ENCODE measurements around the gene CNN1.
"Not testable (repeated sequence)": the region's sequence is repeated elsewhere in the genome, so short reads cannot be mapped to it uniquely, and the experiment has no call there.

The CNN1 gene

DNA sequence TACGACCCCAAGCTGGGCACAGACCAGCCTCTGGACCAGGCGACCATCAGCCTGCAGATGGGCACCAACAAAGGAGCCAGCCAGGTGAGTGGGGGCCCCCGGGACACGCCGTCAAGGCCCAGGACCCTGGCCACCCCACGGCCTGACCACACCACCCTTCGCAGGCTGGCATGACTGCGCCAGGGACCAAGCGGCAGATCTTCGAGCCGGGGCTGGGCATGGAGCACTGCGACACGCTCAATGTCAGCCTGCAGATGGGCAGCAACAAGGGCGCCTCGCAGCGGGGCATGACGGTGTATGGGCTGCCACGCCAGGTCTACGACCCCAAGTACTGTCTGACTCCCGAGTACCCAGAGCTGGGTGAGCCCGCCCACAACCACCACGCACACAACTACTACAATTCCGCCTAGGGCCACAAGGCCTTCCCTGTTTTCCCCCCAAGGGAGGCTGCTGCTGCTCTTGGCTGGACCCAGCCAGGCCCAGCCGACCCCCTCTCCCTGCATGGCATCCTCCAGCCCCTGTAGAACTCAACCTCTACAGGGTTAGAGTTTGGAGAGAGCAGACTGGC lies 10.8 kb downstream of the CNN1 start:
- TF ChIP-seq ZNF274 (IDR thresholded peaks at IDR 0.05; ENCODE audit: low read depth, low read length) = no peak

DNA sequence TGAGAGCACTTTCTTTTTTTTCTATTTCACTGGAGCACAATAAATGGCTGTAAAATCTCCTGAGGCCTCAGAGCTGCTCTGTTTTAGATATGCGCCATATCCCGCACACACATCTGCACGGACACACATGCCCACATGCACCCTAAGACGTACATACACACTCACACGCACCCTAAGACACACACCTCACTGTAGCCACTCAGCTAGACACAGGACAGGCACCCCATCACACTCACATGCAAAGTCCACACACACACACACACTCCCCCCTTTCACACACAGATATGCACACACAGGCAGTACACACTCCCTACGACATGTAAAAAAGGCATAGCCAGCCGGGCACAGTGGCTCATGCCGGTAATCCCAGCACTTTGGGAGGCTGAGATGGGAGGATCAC lies 11.6 kb downstream of the CNN1 start:
- no peak for TF ChIP-seq ZNF274 (IDR thresholded peaks at IDR 0.05; ENCODE audit: low read depth, low read length)
- no peak overlapping the region for H3K4me3 ChIP-seq (ENCODE audit: low read length)

More for the DNA sequence above, 10.8 kb downstream of the CNN1 start:
- H3K4me3 ChIP-seq (ENCODE audit: low read length) = no peak overlapping the region

DNA sequence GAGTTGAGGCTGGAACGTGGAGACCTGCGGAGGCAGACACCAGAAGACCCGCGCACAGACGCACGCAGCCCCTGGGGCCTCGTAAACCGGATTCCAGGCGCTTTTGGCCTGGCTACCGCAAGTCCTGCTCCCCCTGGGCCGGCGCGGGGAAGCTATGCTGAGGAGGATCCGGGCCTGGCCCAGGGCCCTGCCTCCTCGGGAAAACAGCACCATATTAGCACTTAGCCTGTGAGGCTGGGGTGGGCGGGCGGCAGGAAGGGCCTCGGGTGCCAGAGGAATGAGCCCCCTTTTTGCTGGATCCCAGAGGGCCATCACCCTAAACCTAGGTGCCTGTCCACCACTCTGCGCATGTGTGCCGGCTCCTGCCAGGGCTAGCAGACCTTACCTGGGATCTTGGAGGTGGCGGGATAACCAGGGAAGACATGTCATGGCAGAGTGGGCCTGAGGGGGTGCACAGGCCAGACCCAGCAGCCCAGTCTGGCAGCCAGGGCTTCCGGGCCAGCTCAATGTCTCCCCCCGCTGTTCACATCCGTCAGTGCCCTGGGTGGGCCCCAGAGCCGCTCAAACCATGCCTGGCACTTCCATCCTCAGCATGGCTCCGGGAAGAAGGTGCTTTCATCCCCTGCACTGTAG lies 13.1 kb downstream of the CNN1 start:
- no peak for TF ChIP-seq ZNF274 (IDR thresholded peaks at IDR 0.05; ENCODE audit: low read depth, low read length)
- no peak overlapping the region for H3K4me3 ChIP-seq (ENCODE audit: low read length)

DNA sequence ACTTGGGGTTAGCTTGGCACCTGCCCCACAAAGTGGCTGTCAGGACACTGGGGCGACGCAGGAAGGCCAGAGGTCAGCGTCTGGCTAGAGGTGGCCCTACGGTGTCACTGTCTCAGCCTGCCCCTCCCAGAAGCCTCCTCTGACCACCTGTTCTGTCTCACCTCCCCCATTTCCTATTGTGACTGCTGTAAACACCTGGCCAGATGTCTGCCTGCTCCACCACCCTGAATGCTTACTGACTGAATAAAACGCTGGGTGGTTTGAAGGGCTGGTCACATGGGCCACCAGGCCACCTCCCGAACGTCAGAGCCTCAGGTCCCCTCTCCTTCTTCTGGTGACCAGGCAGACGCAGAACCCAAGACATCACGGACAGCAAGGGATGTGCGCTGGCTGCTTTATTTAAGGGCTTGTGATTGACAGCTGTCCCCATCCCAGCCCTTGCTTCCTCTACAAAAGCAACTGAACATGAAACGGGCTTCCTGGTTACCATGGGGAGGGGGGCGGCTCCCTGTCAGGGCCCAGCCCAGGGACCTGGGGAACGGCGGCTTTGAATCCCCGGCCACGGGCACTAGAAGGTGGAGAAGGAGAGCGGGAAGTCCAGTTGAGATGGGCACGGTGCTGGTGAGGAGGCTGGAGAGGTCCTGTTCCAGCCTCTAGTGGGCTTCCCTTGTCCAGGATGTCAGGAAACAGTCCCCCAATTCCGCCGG lies 14.2 kb downstream of the CNN1 start:
- TF ChIP-seq ZNF274 (IDR thresholded peaks at IDR 0.05; ENCODE audit: low read depth, low read length) = no peak
- H3K4me3 ChIP-seq (ENCODE audit: low read length) = no peak overlapping the region

DNA sequence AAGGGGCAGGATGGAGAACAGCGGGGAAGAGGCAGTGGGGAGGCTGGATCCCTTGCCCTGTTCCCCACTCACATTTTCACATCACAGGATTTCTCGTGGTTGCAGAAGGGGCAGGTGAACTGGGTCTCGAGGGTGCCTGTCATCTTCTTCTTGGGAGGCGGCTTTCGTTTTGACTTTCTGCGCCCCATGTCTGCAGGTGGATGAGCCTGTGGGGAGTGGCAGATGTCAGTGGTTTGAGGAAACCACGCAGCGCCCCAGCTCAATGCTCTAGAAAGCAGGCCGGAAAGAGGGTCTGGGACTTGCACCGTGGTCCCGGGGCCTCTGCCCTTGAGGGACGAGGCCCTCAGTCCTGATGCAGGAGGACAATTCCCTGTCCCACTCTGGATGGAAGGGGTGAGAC lies 15.5 kb downstream of the CNN1 start:
- no peak for TF ChIP-seq ZNF274 (IDR thresholded peaks at IDR 0.05; ENCODE audit: low read depth, low read length)
- H3K4me3 ChIP-seq (ENCODE audit: low read length) = no peak overlapping the region

DNA sequence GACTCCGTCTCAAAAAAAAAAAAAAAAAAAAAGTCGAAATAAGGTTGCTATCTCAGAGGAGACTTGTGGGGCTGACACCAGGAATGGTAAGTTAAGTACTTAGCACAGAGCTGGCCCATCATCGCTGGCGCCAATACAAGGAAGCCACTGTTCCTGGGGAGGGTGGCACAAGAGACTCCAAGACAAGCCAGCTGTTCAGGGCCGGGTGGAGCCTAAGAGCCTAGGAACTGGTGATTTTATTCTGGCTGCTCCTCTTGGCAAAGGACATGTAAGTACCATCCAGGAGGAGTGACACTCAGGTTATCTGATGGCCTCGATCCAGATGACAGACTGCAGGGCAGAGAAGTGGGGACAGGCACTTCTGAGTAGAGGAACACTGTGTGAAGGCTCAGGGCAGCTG lies 16.6 kb downstream of the CNN1 start:
- no peak for TF ChIP-seq ZNF274 (IDR thresholded peaks at IDR 0.05; ENCODE audit: low read depth, low read length)
- no peak overlapping the region for H3K4me3 ChIP-seq (ENCODE audit: low read length)

DNA sequence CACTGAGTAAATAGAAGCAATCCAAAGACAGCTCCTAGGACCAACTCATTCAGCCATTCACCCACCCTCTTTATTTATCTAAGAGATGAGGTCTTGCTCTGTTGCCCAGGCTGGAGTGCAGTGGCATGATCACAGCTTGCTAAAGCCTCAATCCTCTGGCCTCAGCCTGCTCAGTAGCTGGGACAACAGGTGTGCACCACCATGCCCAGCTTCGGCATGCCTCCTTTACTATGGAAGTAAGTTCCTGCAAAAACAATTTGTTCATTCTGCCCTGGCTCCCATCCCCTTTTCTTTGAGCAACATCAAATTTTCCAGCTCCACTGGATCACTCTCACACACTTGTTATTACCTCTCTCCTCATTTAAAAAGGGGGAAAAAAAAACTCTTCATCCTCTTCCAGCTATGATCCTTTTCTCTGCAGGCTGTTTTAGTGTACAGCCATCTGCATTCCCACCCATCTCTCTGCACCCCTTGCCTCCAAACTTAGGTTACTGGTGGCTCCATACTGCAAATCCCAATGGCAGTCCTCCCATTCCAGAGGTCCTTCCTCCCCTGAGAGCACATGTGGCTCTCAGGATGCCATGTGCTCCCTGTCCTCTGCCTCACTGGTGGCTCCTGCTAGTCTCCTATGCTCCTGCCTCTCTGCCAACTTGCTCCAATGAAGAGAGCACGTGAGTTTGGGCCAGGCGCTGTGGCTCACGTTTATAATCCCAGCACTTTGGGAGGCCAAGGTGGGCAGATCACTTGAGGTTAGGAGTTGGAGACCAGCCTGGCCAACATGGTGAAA lies 18.2 kb downstream of the CNN1 start:
- H3K4me3 ChIP-seq (ENCODE audit: low read length) = no peak overlapping the region
- TF ChIP-seq ZNF274 (IDR thresholded peaks at IDR 0.05; ENCODE audit: low read depth, low read length) = no peak

DNA sequence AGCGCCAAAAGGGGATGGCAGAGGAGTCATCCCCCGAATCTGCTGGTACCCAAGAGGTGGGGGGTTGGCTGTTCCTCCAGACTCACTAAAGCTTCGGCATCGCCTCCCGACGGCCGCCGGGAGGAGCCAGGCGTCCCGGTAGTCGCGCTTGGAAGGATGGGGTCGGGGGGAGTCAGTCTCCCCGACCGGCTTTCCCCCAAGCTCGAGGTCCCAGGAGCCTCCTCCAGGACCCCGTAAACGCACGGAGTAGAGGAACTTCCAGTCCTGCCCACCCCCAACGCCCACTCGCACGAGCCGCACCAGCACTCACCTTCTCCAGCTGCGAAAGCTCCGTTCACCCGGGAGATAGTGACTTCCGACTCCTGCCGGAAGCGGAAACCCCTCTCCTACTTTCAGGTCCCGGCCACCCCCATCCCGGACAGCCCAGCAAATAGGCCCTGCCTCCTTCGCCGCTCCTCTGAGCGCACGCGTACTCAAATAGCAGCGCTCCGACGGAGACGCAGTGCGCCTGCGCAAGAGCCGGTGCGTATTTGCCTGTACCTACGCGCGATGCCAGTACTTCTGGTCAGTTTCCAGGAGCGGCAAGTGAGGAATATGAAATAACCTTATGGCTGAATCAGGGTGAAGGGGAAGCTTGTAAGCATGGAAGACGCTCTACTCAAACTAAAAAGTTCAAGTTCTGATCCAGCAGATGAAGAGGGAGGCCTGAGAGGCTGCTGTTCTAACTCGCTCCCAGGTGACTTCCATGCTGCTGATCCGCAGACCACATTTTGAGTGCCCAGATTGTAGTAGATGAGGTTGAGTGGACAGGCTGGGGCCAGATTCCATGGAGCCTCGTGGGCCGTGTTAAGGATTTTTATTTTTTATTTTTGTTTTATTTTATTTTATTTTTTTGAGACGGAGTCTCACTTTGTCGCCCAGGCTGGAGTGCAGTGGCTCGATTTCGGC lies 20.5 kb downstream of the CNN1 start, which contains the start of gene ELOF1:
ELOF1 (minus strand) TSS at position 350 of the 948 bp plus-strand sequence. CDS start 4,883 bp downstream, outside the sequence.
- peak within 1 kb of the TSS; percentile 98 for H3K4me3 ChIP-seq (ENCODE audit: low read length)
- no peak for TF ChIP-seq ZNF274 (IDR thresholded peaks at IDR 0.05; ENCODE audit: low read depth, low read length)

DNA sequence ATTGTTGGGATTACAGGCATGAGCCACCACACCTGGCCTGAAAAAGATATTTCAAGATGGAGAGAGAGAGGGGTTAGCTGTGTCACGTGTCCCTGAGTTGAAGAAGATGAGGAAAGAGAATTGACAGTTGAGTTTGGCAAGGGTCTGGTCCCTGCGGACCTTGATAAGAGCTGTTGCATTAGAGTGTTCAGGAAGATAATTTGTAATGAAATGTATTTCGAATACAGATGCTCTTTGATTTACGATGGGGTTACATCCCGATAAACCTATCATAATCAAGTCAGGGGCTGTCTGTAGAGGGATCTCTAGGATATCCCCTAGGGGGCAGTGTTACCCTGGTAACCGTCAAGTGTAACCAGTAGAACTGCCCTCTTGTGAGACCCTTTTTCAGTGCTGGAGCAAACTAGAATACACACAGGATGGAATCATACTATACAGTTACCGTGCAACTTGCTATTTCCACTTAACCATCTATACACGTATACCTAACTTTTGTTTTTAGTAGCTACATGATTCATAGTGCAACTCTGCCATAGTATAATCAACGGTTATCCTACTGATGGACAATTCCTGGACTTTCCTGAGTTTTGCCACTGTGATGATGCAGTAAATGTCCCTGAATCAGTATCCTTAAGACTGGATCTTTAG lies 21.9 kb downstream of the CNN1 start:
- H3K4me3 ChIP-seq (ENCODE audit: low read length) = peak overlapping the region; percentile 98; the same call in 1 of the 2 replicates
- no peak for TF ChIP-seq ZNF274 (IDR thresholded peaks at IDR 0.05; ENCODE audit: low read depth, low read length)

DNA sequence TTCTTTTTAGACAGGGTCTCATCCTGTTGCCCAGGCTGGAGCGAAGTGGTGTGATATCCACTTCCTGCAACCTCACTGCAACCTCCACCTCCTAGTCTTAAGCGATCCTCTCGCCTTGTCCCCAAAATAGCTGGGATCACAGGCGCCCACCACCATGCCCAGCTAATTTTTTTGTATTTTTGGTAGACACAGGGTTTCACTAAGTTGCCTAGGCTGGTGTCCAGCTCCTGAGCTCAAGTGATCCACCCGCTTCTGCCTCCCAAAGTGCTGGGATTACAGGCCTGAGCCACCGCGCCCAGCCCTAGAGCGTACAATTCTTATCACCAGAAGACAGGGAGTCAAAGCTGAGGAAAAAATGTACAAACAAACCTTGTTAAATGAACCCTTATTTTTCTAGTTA lies 24.9 kb downstream of the CNN1 start:
- no peak for TF ChIP-seq ZNF274 (IDR thresholded peaks at IDR 0.05; ENCODE audit: low read depth, low read length)
- no peak overlapping the region for H3K4me3 ChIP-seq (ENCODE audit: low read length)

DNA sequence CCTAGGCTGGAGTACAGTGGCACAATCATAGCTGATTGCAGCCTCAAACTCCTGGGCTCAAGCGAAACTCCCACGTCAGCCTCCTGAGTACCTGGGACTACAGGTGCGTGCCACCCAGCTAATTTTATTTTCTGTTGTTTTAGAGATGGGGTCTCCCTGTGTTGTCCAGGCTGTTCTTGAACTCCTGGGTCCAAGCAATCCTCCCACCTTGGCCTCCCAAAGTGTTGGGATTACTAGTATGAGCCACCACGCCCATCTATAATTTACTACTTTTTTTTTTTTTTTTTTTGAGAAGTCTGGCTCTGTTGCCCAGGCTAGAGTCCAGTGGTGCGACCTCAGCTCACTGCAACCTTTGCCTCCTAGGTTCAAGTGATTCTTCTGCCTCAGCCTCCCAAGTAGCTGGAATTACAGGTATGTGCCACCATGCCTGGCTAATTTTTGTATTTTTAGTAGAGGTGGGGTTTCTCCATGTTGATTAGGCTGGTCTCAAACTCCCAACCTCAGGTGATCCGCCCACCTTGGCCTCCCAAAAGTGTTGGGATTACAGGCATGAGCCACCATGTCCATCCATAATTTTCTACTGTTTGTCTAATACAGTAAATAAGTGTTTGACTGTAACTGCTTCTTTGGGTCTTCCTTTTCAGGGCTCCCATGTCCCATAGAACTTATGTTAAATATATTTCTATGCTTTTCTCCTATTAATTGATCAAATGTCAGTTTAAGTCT lies 25.6 kb downstream of the CNN1 start:
- not testable (repeated sequence) for H3K4me3 ChIP-seq (ENCODE audit: low read length)

DNA sequence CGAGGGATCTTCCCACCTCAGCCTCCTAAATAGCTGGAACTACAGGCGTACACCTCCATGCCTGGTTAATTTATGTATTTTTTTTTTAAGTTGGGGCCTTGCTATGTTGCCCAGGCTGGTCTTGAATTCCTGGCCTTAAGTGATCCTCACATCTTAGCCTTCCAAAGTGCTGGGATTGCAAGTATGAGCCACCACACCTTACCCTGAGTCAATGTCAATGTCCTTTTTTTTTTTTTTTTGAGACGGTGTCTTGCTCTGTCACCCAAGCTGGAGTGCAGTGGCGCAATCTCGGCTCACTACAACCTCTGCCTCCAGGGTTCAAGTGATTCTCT lies 27.0 kb downstream of the CNN1 start:
- not testable (repeated sequence) for H3K4me3 ChIP-seq (ENCODE audit: low read length)

DNA sequence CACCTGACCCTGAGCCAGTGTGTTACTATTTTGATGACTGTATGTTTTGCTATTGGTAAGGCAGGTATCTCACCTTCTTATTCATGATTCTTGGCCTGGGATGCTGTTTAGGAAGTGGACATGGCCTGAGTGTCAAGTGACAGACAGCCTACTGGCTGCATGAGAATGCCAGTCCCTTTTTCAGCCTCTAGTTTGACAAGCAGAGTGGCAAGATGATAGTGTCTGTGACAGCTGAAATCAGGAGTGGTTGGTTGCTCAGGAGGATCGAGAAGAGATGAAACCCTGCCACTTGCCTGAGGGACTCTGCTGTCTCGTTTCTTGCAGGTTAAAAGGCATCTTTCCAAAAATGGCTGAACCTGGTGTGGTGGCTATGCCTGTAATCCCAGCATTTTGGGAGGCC lies 27.5 kb downstream of the CNN1 start:
- H3K4me3 ChIP-seq (ENCODE audit: low read length) = no peak overlapping the region
- no peak for TF ChIP-seq ZNF274 (IDR thresholded peaks at IDR 0.05; ENCODE audit: low read depth, low read length)

Data from GM08714 (cell line).